Measurements from ENCODE around the gene PLXDC1.

The PLXDC1 gene

DNA sequence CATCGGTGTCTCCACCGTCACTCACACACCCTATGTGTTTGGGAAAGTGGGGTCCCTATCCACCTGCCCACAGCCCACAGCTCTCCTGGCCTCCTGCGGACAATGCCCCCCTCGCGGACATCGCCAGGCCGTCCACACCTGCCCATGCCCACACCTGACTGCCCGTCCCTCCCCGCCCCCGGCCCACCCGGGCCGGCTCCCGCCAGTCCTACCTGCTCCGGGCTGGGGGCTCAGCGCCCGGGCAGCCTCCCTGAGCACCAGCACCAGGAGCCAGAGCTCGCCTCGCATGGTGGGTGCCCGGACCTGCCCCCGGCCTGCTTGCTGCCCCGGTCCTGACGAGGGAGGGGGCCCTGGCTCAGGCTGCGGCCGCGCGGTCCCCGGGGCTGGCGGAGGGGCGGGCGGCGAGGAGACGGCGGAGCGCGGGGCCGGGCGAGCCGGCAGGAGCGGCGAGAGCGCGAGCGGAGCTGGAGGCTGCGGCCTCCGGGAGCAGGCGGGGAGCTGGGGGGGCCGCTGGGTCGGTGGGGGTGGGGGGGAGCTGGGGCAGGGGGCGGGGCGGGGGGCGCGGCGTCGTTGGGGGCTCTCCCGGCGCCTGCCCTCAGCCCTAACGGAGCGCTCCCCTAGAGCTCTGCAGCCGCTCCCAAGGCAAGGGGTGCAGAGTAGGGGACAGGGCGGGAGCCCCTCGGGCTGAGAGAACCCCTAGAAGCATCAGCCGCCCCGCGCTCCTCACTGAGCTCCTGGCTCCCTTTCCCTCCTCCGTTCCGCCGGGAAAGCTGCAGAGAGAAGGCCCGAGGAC lies at the start of gene PLXDC1:
Gene PLXDC1 (minus strand): TSS at position 488 of the 793 bp plus-strand sequence. CDS start 200 bp downstream, at position 288.
- no peak for DNase-seq

GRCh38 chr17:39200957-39201510 lies 49.6 kb upstream of the PLXDC1 start:
- DNase-seq = no peak

DNA sequence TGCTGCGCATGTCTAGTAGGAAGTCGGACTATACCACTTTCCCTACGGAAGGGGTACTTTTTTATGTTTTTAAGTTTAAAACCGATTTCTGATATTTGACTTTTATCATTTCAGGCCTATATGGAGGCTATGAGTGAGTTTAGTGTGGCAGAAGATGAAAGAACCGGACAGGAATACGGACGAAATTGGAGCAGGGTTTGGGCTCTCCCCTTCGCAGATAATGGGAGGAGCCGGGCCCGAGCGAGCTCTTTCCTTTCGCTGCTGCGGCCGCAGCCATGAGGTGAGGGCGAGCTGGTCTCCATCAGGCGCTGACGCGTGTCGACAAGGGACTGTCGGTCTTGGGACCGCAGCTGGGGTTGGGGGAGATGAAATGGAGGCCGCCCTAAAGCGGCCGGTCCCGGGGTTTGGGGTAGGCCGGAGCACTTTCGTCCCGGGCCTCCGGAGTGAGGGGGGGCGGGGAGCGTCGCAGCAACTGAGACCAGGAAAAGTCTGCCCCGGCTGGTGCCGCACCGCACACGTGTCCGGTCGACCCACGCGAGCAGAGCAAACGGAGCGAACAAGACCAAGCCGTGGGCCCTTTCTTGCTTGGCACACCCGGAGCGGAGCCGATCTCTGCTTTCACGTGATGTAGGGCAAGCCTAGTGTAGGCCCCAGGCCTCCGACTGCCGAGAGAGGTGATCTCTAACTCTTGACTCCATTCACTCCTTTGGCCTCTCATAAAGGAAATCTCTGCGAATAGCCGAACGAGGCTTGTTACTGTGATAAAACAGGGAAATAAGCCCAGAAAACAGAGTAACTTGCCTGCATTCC lies 48.8 kb upstream of the PLXDC1 start, which contains the start of gene RPL19:
Gene RPL19 (plus strand): TSS at position 214 of the 810 bp plus-strand sequence. CDS start 62 bp downstream, at position 276.
- DNase-seq = no peak

DNA sequence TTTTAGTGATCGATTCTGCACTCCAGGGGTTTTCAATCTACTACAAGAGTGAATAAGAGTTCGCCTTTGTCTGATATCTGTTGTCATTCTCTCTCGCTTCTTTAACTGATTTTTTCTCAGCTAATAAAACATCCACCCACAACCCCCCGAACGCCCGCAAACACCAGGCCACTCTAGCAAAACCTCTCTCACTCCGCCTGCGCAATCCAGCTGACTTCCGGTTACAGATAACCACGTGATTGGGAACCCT lies 48.3 kb upstream of the PLXDC1 start:
- peak; percentile 87 for DNase-seq

DNA sequence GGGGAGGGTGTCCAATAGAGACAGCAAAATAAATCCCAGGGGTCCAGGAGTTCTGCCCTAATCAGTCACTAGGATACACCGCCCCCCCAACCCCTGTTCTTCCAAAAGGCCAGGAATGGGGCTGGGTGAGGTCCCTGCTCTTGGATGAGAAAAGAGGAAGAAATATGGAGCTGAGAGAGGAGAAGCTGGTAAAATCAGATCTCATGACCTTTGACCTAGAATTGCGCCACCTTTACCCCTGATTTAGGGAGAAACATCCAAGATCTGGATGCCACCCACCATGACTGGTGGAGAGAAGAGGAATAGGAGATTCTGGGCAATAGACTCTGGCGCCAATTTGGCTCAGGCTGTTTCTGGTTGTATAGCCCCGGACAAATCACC lies 46.7 kb upstream of the PLXDC1 start:
- no peak for DNase-seq

GRCh38 chr17:39197380-39198185 lies 46.1 kb upstream of the PLXDC1 start, which contains the start of gene CACNB1:
Gene CACNB1, minus strand, starts transcription at chr17:39197669. Its CDS starts 174 bp downstream, at chr17:39197495.
- peak; percentile 40 for DNase-seq

GRCh38 chr17:39196808-39197291 lies 45.4 kb upstream of the PLXDC1 start:
- DNase-seq = no peak

DNA sequence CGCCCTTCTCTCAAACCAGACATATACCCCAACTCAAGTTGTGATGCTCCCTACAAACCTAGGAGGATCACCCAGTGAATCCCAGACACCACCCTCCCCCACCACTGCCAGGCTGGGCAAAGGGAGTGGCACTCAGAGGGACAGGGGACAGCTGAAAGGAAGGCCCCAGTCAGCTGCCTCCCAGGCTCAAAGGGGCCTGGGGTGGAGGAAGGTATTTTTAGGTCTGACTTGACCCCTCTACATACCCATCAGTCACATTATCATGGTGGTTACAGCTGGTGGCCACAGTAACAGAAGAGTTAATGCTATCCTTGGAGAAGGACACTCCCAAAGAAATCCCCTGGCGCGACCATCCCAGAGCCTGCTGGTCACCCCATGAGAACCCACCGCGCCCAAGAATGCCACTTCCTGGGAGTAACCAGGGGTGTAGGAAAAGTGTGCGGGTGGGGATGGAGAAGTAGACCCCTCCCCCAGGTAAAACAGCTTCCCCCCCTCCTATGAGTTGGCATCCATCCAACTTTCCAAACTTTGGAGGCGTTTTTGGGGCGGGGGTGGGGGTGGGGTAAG lies 44.9 kb upstream of the PLXDC1 start:
- DNase-seq = no peak

GRCh38 chr17:39195568-39196160 lies 44.2 kb upstream of the PLXDC1 start:
- DNase-seq = no peak

- DNase-seq = no peak
Measured at GRCh38 chr17:39194985-39195524, 43.6 kb upstream of the PLXDC1 start.

DNA sequence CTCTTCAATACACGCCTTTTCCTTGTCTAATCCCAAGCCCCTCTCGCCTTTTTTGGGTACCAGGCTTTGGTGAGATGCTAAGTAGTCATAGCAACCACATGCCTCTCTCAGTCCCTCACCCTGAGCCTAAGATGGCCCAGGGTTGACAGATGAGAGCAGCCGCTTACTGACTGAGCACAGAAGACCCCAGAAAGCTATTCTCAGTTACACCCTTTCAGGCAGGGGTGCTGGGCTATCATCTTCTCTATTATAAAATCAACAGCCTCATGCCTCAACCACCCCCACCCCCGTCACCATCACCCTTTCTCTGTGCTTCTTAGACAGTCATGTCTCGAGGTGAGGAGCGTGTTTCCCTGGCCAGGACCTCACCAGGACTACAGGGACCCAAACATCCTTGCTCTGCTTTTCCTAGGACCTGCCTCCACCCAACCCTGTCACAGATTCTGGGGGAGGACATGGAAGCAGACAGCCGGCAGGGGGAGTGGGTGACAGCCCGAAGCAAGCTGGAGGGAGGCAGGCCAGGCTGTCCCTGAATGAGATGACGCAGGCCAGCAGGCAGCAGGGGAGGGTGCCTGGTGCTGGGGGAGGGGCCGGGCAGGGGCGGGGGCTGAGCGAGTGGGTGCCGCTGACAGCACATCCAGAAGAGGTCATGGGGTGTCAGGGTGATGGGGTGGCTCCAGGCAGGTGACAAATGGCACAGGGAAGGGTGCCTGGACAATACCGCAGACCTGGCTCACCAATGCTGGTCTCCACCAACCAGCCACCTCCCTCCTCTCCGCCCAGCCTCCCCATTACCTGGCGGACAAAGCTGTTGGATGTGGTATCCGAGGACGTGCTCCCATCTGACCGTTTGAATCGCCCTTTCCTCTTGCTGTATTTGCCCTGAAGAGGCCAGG lies 42.9 kb upstream of the PLXDC1 start:
- DNase-seq = no peak

DNA sequence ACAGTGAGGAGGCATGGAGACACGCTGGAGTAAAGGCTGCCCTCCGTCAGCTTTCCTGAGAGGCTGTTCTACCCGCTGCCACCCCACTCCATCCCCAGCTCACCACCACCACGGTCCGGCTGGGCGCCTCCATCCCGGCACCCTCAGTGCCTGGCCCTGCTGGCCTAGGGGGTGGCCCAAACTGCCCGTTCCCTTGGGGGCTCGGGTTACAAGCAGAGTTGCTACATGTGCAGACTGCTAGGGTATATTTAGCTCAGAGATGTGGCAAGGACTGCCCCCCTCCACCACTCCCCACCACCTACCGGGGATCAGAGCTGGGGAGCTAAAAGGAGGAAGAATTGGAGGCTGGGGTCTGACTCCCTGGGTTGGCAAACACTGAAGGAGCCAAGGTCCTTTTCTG lies 41.9 kb upstream of the PLXDC1 start:
- DNase-seq = no peak

GRCh38 chr17:39192901-39193300 lies 41.5 kb upstream of the PLXDC1 start:
- DNase-seq = no peak

DNA sequence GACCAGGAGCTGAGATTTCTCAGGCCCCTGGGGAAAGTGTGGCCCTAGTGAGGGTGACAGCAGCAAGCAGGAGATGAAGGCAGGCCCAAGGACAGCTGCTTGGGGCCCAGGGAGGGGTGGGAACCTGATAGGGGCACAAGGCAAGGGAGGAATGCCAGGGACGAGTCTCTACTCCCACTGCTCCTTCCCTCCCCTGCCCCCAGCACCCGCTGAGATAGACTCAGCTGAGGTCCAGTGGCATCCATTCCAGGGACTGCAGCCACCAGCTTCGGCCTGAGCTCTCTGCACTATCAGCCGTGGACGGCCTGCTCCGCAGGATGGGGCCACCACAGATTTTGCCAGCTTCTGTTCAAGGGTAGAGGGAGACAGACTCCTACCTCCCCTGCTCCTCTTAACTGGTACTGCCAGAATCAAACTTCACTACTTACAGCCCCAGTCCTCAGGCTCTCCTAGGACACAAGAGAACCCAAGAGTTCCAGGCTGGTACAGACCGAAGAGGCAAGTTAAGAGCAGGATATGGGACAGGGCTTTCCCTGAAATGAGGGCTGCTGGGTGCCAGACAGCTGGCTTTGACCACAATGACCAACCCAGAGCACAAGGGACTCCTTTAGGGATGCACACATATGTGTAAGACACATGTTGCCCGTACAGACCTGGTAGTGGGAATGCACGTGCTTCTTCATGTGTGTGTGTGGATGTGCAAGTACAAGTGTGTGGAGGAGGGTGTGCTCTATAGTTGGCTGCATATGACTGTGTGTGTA lies 40.5 kb upstream of the PLXDC1 start:
- DNase-seq = no peak

- DNase-seq = no peak
Measured at GRCh38 chr17:39187152-39187830, 35.9 kb upstream of the PLXDC1 start.

GRCh38 chr17:39186481-39187002 lies 35.1 kb upstream of the PLXDC1 start:
- DNase-seq = no peak

DNA sequence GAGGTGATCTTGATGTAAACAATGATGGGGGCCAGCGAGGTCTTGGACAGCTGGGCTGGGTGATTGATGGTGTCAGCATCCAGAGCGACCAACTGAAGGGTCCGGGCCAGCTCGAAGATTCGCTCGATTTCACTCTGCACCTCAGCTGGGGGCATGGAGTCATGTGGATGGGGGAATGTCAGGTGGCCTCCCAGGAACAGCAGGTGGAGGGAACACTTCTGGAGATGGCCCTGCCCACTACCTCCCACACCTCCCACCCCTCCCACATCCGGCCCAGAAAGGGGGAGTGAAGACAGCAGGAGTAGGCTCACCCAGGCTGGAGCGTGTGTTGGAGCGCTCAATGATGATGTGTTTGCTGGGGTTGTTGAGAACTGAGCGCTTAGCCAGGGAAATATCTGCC lies 32.3 kb upstream of the PLXDC1 start:
- no peak for DNase-seq

- DNase-seq = no peak
Measured at GRCh38 chr17:39183045-39183444, 31.6 kb upstream of the PLXDC1 start.

GRCh38 chr17:39181303-39181702 lies 29.9 kb upstream of the PLXDC1 start:
- DNase-seq = no peak
